Stimulated activated CD8-positive, alpha-beta memory T cell treated with anti-CD3 and anti-CD28 coated beads, Interleukin-12 subunit alpha, Interleukin-12 subunit beta, amount 100 ng/mL, for 1 hour (primary cell): ENCODE results near the gene ASB16.

Experiments used
- DNase-seq: peaks from one replicate; pipeline ENCODE4 v3.0.0-alpha.2; 2020; ENCODE audit warnings: low read depth

ASB16 gene

GRCh38 chr17:44188576-44189403, 18.3 kb downstream of the ASB16 start:
- no peak for DNase-seq

GRCh38 chr17:44190481-44190880, 20.0 kb downstream of the ASB16 start:
- no peak for DNase-seq

GRCh38 chr17:44191369-44191768, 20.9 kb downstream of the ASB16 start:
- DNase-seq, result no peak

GRCh38 chr17:44191941-44192496, 21.5 kb downstream of the ASB16 start:
- no peak for DNase-seq

GRCh38 chr17:44192750-44193149, 22.2 kb downstream of the ASB16 start:
- no peak for DNase-seq

DNA sequence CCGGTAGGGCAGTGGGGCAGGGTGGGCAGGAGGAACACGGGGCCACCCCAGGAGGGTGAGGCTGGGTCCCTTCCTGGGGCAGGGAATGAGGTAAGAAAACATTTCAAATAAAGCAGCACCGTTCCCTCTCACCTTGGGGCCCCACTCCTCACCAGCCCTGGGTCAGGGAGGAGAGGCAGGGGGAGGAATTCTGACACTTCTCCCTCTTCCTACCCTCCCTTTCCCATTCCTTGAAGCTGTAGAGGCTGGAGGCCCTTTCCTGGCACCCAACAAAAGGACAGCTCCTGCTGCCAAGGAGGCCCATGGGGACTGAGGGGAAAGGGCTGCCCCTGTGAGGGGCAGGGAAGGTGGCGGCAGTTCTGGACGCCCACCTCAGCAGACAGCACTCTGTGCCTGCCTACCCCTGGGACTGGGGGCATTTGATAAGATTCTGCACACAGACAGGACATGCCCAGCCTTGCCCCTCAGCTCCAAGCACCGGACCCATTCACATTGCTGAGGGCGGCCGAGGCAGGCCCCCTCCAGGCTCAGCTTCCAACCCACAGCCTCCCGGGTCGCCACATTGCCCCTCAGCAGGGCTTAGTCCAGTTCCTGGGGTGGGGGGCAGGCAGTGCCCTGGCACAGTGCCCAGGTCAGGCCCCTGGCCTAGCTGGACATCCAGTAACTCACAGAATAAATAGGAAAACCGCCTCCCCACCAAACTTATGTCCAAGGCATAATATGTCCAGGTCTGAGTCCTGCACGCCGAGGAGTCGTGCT, 23.0 kb downstream of the ASB16 start:
- DNase-seq, result no peak

DNA sequence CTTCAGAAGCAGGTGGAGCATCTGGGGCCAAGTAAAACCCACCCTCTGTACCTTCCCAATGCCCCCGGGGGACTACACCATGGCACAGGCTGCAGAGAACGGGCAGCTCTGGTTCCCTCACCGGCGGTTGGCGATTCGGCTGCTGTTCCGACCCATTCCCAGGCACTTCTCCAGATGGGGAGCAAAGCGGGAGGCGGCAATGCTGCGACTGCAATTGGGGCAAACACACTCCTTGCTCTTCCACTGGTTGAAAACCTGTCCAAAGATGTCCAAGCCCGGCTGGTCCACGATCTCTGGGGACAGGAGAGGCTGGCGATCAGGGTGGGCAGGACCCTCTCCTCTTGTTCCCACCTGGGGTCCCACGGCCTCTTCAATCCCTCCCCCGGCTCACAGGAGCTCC, 26.6 kb downstream of the ASB16 start:
- DNase-seq, result no peak

DNA sequence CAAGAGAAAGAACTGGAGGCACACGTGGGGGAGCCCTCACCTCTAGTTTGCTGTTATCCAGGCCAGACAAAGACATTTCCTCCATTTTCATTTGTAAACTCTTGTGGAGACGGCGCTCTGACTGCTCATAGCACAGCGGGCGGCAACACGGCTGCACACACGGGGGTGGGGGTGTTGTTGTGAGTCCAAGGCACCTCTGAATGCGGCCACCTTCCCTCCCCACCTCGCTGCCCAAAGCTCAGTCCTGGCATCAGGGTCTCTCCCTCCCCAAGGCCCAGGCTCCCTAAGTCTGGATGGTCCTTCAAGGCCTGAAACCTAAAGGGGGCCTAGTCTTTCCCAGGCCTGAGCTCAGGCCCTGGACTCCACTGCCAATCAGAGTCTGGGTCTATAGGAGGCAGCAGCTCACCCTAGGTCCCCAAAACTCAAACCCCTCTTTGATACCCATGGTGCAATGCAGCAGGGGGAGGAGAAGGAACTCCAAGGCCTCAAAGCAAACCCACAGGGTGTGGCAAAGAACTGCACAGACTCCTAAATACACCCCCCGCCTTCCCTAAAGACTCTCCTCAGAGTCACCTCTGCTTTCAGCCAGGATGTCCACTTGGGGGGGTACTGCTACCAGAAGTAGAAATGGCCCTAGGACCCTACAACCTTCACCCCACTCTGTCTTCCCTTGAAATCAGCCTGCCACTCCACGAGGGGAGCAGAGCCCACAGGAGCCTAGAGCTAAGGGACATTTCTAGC, 27.6 kb downstream of the ASB16 start:
- DNase-seq, result no peak

- DNase-seq, result no peak
These were observed 28.4 kb downstream of the ASB16 start for GRCh38 chr17:44198721-44199552.

GRCh38 chr17:44199553-44200477, 29.3 kb downstream of the ASB16 start, which contains the start of gene ATXN7L3:
ATXN7L3 (minus strand) TSS chr17:44199884; CDS start chr17:44198070, 1,814 bp downstream.
- DNase-seq, result peak; percentile 98

DNA sequence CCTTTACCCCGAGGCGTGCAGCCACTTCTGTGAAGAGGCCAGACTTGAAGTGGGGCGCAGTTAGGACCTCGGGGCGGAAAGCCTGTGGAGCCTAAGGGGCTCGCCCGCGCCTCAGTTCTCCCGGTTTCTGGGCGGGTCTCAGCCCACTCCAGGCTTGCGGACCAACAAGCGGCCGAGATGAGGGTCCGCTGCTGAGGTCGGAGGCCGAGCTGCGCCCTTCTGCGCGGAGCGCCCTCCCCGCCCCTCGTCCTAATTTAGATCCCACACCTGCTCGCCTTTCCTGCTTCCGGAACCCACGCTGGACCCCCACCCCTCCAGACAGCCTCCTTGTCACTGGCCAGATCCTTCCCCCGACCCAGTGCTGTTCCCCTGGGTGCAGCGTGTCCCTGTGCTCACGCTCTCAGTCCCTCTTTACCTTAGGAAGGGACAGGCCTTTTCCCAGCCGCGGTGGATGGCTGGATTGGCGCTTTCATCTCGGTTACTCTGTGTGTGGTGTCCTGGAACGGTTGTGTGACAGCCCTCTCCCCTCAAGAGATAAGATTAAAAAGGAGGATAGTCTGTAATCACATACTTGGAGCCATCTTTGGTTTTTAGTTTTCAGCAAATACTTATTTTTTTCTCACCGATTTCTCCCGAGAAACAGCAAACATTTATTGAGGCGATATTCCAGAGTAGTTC, 30.1 kb downstream of the ASB16 start:
- DNase-seq, result no peak

DNA sequence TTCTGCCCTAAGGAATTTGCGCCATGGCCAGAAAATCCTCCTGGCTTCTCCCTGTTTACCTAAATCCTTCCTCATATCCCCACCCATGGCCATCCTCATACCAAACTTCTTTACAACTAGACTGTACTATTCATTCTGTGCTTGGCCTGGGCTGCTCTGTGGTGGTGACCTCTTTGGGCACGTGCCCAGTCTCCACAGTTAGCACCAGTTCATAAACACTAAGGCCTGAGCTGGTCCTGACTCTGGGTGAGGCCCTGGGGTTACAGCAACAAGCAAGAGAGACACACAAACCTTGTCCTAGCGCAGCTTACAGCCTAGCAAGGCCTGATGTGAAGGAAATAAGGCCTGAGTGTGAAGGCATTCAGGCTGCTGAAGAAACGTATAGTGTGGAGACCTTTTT, 32.3 kb downstream of the ASB16 start:
- DNase-seq, result no peak

DNA sequence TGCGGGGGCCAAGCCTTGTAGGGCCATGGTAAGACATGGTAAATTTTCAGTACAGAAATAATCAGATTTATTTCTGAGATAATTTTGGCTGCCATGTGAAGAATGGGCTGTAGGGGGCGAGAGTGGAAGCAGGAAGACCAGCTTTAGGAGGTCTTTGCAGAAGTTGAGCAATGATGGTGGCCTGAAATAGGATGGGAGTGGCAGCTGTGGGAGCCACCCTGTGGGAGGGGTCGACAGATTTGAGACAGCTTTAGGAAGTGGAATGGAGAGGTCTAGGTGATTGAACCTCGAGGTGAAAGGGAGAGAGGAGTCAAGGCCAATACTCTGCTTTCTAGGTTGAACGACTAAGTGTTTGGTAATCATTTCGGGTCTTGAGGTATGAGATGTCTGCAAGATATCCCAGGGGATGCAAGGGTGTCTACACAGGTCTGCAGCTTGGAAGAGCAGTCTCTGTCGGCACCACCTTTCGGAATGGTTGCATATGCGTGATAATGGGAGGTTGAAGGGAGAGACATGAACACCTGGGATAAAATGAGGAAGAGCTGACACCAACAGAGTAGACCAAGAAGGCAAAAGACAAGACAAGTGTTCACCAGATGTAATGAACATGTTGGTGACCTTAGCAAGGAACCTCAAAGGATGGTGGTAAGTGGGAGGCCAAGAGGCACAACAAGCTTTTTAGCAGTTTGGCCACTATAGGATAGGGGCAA, 33.4 kb downstream of the ASB16 start:
- no peak for DNase-seq

DNA sequence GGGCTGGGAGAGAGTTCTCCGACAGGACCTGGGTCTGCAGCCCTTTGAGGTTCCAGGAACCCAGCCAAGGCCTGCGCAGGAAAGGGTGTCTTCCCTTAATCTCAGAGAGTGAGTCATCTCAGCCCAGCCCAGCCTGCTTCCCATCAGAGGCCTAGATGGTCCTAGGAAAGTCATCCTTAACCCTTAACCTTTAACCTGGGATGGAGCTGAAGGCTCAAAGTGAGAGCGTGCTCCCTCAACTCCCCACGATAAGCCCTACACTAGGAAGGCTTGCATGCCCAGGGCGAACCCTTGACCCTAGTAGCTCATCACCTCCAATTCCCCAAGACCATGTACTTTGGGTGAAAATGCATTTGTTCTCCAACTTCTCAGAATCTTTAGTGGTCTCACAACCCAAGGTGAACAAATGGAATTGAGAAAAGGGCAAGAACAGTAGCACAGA, 34.0 kb downstream of the ASB16 start:
- no peak for DNase-seq

DNA sequence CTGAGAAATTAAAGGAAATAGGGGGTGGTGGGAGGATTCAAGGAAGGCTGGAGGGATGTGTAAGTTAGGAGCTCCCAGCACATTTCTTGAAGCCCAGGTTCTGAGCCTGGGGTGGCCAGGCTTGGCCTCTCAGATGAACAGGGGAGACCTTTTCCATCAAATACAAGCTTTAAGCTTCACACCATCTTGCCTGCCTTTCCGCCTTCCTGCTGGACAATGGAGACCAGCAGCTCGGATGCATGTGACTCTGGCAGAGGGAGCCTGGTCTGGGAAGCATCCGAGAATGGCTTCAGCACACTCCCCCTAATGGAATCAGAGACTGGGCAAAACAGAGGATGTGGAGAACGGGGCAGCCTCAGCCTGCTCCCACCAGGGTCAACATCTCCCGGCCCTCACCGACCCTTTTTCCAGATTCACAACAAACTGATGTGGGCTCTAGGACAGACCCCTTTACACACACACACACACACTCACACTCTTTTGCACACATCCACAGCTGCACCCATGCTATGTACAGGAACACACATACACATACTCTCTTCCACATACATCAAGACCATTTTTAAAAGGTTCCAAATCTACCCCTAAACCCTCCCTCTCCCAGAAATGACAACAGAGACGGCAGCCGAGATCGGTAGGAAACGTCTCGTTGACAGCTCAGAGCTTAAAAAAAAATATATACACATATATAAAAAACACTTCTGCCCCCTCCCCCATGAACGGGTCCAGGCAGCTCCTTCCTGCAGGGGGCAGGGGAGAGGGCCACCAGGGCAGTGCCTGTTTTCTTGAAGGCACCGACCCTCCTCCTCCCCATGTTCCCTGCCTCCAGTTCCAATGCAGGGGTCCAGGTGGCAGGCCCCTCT, 35.7 kb downstream of the ASB16 start:
- DNase-seq, result no peak

GRCh38 chr17:44206825-44207155, 36.3 kb downstream of the ASB16 start:
- no peak for DNase-seq

- no peak for DNase-seq
These were observed 36.8 kb downstream of the ASB16 start for GRCh38 chr17:44207319-44207718.

- DNase-seq, result no peak
These were observed 37.2 kb downstream of the ASB16 start for GRCh38 chr17:44207743-44208142.
